ENCODE measurements around the gene CPT1A. TPM values are rescaled to one million over a fixed set of nuclear protein-coding genes. Genes with fewer than 3 reads are reported as not detected.

CPT1A gene
- polyA plus RNA-seq, 1 experiment, result 29.8 TPM

DNA sequence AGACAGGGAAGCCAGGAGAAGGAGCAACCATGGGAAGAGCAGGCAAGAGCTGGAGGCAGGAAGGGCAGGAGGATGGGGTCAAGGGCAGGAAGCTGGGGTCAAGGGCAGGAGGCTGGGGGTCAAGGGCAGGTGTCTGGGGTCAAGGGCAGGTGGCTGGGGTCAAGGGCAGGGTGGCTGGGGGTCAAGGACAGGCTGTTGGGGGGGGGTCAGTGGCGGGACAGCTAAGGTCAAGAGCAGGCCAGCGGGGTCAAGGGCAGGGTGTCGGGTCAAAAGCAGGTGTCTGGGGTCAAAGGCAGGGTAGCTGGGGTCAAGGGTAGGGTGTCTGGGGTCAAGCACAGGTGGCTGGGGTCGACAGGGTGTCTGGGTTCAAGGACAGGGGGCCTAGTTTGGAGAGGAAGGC is 24.2 kb downstream of the CPT1A start:
- ChIA-PET CTCF (interaction anchor here (1.3 to 1.7 kb wide), 3 partner anchors 19 to 73 kb away, joined by 3 to 5 read pairs (median 3); no protein-coding TSS in a partner anchor), POLR2A (no interaction called here)
- Histone ChIP-seq H3K4me3 (ENCODE audit: low read depth, low read length) (no peak overlapping the region), H3K36me3 (ENCODE audit: control insufficient read depth, insufficient read depth, low read length) (peaks cover 8% of the 10 kb centered on the region), H3K27me3 (ENCODE audit: control insufficient read depth, insufficient read depth, low read length) (no peaks in the 10 kb centered on the region)
- TF ChIP-seq CTCF (IDR thresholded peaks at IDR 0.05; ENCODE audit: insufficient read depth, low read depth, low read length), result no peak
- DNase-seq (ENCODE audit: low read depth), result no peak

GRCh38 chr11:68816917-68817419 is 24.7 kb downstream of the CPT1A start:
- peaks cover 11% of the 10 kb centered on the region for H3K36me3 ChIP-seq (ENCODE audit: control insufficient read depth, insufficient read depth, low read length)
- no peak overlapping the region for H3K4me3 ChIP-seq (ENCODE audit: low read depth, low read length)
- no peak for TF ChIP-seq CTCF (IDR thresholded peaks at IDR 0.05; ENCODE audit: insufficient read depth, low read depth, low read length)
- H3K27me3 ChIP-seq (ENCODE audit: control insufficient read depth, insufficient read depth, low read length), result no peaks in the 10 kb centered on the region
- DNase-seq (ENCODE audit: low read depth), result no peak
- ChIA-PET CTCF (interaction anchor here (1.3 kb wide), 2 partner anchors 19 to 27 kb away, joined by 3 to 5 read pairs; no protein-coding TSS in a partner anchor), POLR2A (no interaction called here)

- POLR2A ChIA-PET, result no interaction called here
- Histone ChIP-seq H3K27me3 (ENCODE audit: control insufficient read depth, insufficient read depth, low read length) (no peaks in the 10 kb centered on the region), H3K4me3 (ENCODE audit: low read depth, low read length) (no peak overlapping the region), H3K36me3 (ENCODE audit: control insufficient read depth, insufficient read depth, low read length) (peaks cover 12% of the 10 kb centered on the region)
- CTCF ChIA-PET, result no interaction called here
- no peak for DNase-seq (ENCODE audit: low read depth)
- no peak for TF ChIP-seq CTCF (IDR thresholded peaks at IDR 0.05; ENCODE audit: insufficient read depth, low read depth, low read length)
Observed at GRCh38 chr11:68816251-68816776, 25.4 kb downstream of the CPT1A start.

DNA sequence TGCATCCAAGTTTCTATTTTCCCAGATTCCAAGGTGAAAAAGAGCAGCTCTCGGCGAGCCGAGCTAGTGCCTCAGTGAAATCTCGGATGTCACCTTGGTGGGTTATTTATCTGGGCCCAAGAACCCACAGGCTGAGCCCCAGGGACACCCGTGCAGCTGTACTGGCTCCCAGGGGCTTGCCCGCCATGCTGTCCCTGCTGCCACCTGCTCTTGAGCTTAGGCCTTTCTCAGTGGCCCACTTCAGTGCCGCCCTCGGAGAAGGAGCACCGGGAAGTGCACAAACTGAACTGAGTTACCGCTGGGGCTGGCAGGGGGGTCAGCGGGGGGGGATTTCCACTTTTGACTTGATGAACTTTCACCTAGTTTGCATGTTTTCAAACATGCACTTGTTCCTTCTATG is 27.9 kb downstream of the CPT1A start:
- ChIA-PET POLR2A (no interaction called here), CTCF (interaction anchor here (0.8 kb wide), 1 partner anchor 16 kb away, joined by 3 read pairs; no protein-coding TSS in a partner anchor)
- Histone ChIP-seq H3K27me3 (ENCODE audit: control insufficient read depth, insufficient read depth, low read length) (no peaks in the 10 kb centered on the region), H3K36me3 (ENCODE audit: control insufficient read depth, insufficient read depth, low read length) (peaks cover 17% of the 10 kb centered on the region), H3K4me3 (ENCODE audit: low read depth, low read length) (no peak overlapping the region)
- TF ChIP-seq CTCF (IDR thresholded peaks at IDR 0.05; ENCODE audit: insufficient read depth, low read depth, low read length), result no peak
- no peak for DNase-seq (ENCODE audit: low read depth)

GRCh38 chr11:68812526-68812925 is 29.2 kb downstream of the CPT1A start:
- TF ChIP-seq CTCF (IDR thresholded peaks at IDR 0.05; ENCODE audit: insufficient read depth, low read depth, low read length), result no peak
- H3K36me3 ChIP-seq (ENCODE audit: control insufficient read depth, insufficient read depth, low read length), result peaks cover 17% of the 10 kb centered on the region
- no peak for DNase-seq (ENCODE audit: low read depth)
- POLR2A ChIA-PET, result no interaction called here
- CTCF ChIA-PET, result no interaction called here
- no peaks in the 10 kb centered on the region for H3K27me3 ChIP-seq (ENCODE audit: control insufficient read depth, insufficient read depth, low read length)
- H3K4me3 ChIP-seq (ENCODE audit: low read depth, low read length), result no peak overlapping the region
